Stimulated activated CD8-positive, alpha-beta memory T cell treated with anti-CD3 and anti-CD28 coated beads, Interleukin-12 subunit alpha, Interleukin-12 subunit beta, amount 100 ng/mL, for 24 hours (primary cell): ENCODE results near the gene FKBP15.
"Not testable (repeated sequence)": the region's sequence is repeated elsewhere in the genome, so short reads cannot be mapped to it uniquely, and the experiment has no call there.

ENCODE experiments used
- DNase-seq: peaks from one replicate; pipeline ENCODE4 v3.0.0-alpha.2; 2020; ENCODE audit errors: extremely low read depth

Gene FKBP15

GRCh38 chr9:113235701-113236255, 14.7 kb upstream of the FKBP15 start:
- DNase-seq: not testable (repeated sequence)

- no peak for DNase-seq
Measured at GRCh38 chr9:113231701-113232100, 10.6 kb upstream of the FKBP15 start.

GRCh38 chr9:113228130-113228665, 7.1 kb upstream of the FKBP15 start:
- no peak for DNase-seq

- DNase-seq: no peak
Measured at GRCh38 chr9:113227436-113227835, 6.4 kb upstream of the FKBP15 start.

- no peak for DNase-seq
Measured at GRCh38 chr9:113223963-113224362, 2.9 kb upstream of the FKBP15 start.

- DNase-seq: no peak
Measured at GRCh38 chr9:113222482-113222841, 1.4 kb upstream of the FKBP15 start.

- no peak for DNase-seq
Measured at GRCh38 chr9:113221800-113222481, 864 bp upstream of the FKBP15 start.

GRCh38 chr9:113220467-113221002, 542 bp downstream of the FKBP15 start:
- no peak for DNase-seq

GRCh38 chr9:113219969-113220368, 1.1 kb downstream of the FKBP15 start:
- no peak for DNase-seq

GRCh38 chr9:113219186-113219936, 1.7 kb downstream of the FKBP15 start:
- DNase-seq: no peak

- DNase-seq: no peak
Measured at GRCh38 chr9:113216406-113216805, 4.7 kb downstream of the FKBP15 start.

- no peak for DNase-seq
Measured at GRCh38 chr9:113215132-113215531, 5.9 kb downstream of the FKBP15 start.

- no peak for DNase-seq
Measured at GRCh38 chr9:113210815-113211214, 10.3 kb downstream of the FKBP15 start.

- no peak for DNase-seq
Measured at GRCh38 chr9:113205861-113206260, 15.2 kb downstream of the FKBP15 start.

GRCh38 chr9:113205432-113205831, 15.6 kb downstream of the FKBP15 start:
- no peak for DNase-seq

GRCh38 chr9:113199683-113200329, 21.3 kb downstream of the FKBP15 start:
- DNase-seq: no peak

GRCh38 chr9:113192455-113192854, 28.6 kb downstream of the FKBP15 start:
- DNase-seq: no peak

GRCh38 chr9:113187929-113188595, 33.0 kb downstream of the FKBP15 start:
- DNase-seq: no peak

GRCh38 chr9:113186137-113186755, 34.8 kb downstream of the FKBP15 start:
- DNase-seq: no peak

- DNase-seq: no peak
Measured at GRCh38 chr9:113185271-113185670, 35.8 kb downstream of the FKBP15 start.

GRCh38 chr9:113184539-113184938, 36.5 kb downstream of the FKBP15 start:
- DNase-seq: no peak
